ENCODE data around the gene SYNGR2. TPM values are rescaled to one million over a fixed set of nuclear protein-coding genes. Genes with fewer than 3 reads are reported as not detected.
A peak's percentile ranks its signal among the peaks of the same experiment; 100 is the strongest.

The SYNGR2 gene
- total and polyA plus RNA-seq, 2 donors = 47.1 to 149 TPM

- H3K36me3 ChIP-seq (ENCODE audit: control insufficient read depth in 2 of 2, insufficient read depth in 2 of 2, low read length in 1 of 2) = peaks cover 11 to 13% of the 10 kb centered on the region in 2 donors
- no peaks in the 10 kb centered on the region for H3K27me3 ChIP-seq (ENCODE audit: control insufficient read depth in 2 of 2, insufficient read depth in 1 of 2, low read length in 1 of 2)
- H3K9me3 ChIP-seq (ENCODE audit: control insufficient read depth in 2 of 2, insufficient read depth in 1 of 2, low read length in 1 of 2) = peaks cover 0 to 3% of the 10 kb centered on the region in 2 donors
- 95% methylated on average over 7 of the region's 7 CpGs for WGBS
- no peak overlapping the region for H3K4me3 ChIP-seq (ENCODE audit: low read length in 2 of 2)
- DNase-seq (ENCODE audit: low read depth in 6 of 9, low spot score in 9 of 9) = no peak
- no peak overlapping the region for H3K27ac ChIP-seq (ENCODE audit: low read depth in 1 of 2, low read length in 1 of 2)
- H3K4me1 ChIP-seq (ENCODE audit: control insufficient read depth in 2 of 2, insufficient read depth in 2 of 2, low read length in 2 of 2) = peaks cover 0 to 47% of the 10 kb centered on the region in 2 donors
Observed at GRCh38 chr17:78146471-78146869, 21.9 kb upstream of the SYNGR2 start.

GRCh38 chr17:78146881-78147280, 21.5 kb upstream of the SYNGR2 start:
- Histone ChIP-seq H3K4me3 (ENCODE audit: low read length in 2 of 2) (no peak overlapping the region), H3K27me3 (ENCODE audit: control insufficient read depth in 2 of 2, insufficient read depth in 1 of 2, low read length in 1 of 2) (no peaks in the 10 kb centered on the region), H3K36me3 (ENCODE audit: control insufficient read depth in 2 of 2, insufficient read depth in 2 of 2, low read length in 1 of 2) (peaks cover 7 to 9% of the 10 kb centered on the region in 2 donors), H3K9me3 (ENCODE audit: control insufficient read depth in 2 of 2, insufficient read depth in 1 of 2, low read length in 1 of 2) (peaks cover 0 to 3% of the 10 kb centered on the region in 2 donors), H3K27ac (ENCODE audit: low read depth in 1 of 2, low read length in 1 of 2) (no peak overlapping the region), H3K4me1 (ENCODE audit: control insufficient read depth in 2 of 2, insufficient read depth in 2 of 2, low read length in 2 of 2) (peaks cover 0 to 43% of the 10 kb centered on the region in 2 donors)
- WGBS = 91% methylated on average over 6 of the region's 6 CpGs
- no peak for DNase-seq (ENCODE audit: low read depth in 6 of 9, low spot score in 9 of 9)

- no peak for DNase-seq (ENCODE audit: low read depth in 6 of 9, low spot score in 9 of 9)
- H3K4me1 ChIP-seq (ENCODE audit: control insufficient read depth in 2 of 2, insufficient read depth in 2 of 2, low read length in 2 of 2) = peaks cover 0 to 37% of the 10 kb centered on the region in 2 donors
- no peak overlapping the region for H3K4me3 ChIP-seq (ENCODE audit: low read length in 2 of 2)
- peak overlapping the region in 1 of 2 donors; percentile 25 for H3K27ac ChIP-seq (ENCODE audit: low read depth in 1 of 2, low read length in 1 of 2)
- WGBS = 55% methylated on average over 8 of the region's 8 CpGs
- H3K9me3 ChIP-seq (ENCODE audit: control insufficient read depth in 2 of 2, insufficient read depth in 1 of 2, low read length in 1 of 2) = no peaks in the 10 kb centered on the region
- no peaks in the 10 kb centered on the region for H3K27me3 ChIP-seq (ENCODE audit: control insufficient read depth in 2 of 2, insufficient read depth in 1 of 2, low read length in 1 of 2)
- peaks cover under 1 to 3% of the 10 kb centered on the region in 2 donors for H3K36me3 ChIP-seq (ENCODE audit: control insufficient read depth in 2 of 2, insufficient read depth in 2 of 2, low read length in 1 of 2)
Observed at GRCh38 chr17:78147315-78147998, 20.9 kb upstream of the SYNGR2 start.

- Histone ChIP-seq H3K9me3 (ENCODE audit: control insufficient read depth in 2 of 2, insufficient read depth in 1 of 2, low read length in 1 of 2) (no peaks in the 10 kb centered on the region), H3K36me3 (ENCODE audit: control insufficient read depth in 2 of 2, insufficient read depth in 2 of 2, low read length in 1 of 2) (no peaks in the 10 kb centered on the region), H3K4me1 (ENCODE audit: control insufficient read depth in 2 of 2, insufficient read depth in 2 of 2, low read length in 2 of 2) (peaks cover 0 to 30% of the 10 kb centered on the region in 2 donors), H3K27ac (ENCODE audit: low read depth in 1 of 2, low read length in 1 of 2) (no peak overlapping the region), H3K4me3 (ENCODE audit: low read length in 2 of 2) (no peak overlapping the region), H3K27me3 (ENCODE audit: control insufficient read depth in 2 of 2, insufficient read depth in 1 of 2, low read length in 1 of 2) (no peaks in the 10 kb centered on the region)
- 82% methylated on average over 14 of the region's 14 CpGs for WGBS
- no peak for DNase-seq (ENCODE audit: low read depth in 6 of 9, low spot score in 9 of 9)
Observed at GRCh38 chr17:78148286-78149016, 19.9 kb upstream of the SYNGR2 start.

- no peaks in the 10 kb centered on the region for H3K9me3 ChIP-seq (ENCODE audit: control insufficient read depth in 2 of 2, insufficient read depth in 1 of 2, low read length in 1 of 2)
- H3K4me3 ChIP-seq (ENCODE audit: low read length in 2 of 2) = no peak overlapping the region
- H3K4me1 ChIP-seq (ENCODE audit: control insufficient read depth in 2 of 2, insufficient read depth in 2 of 2, low read length in 2 of 2) = peaks cover 0 to 19% of the 10 kb centered on the region in 2 donors
- 90% methylated on average over 7 of the region's 7 CpGs for WGBS
- no peak for DNase-seq (ENCODE audit: low read depth in 6 of 9, low spot score in 9 of 9)
- no peaks in the 10 kb centered on the region for H3K36me3 ChIP-seq (ENCODE audit: control insufficient read depth in 2 of 2, insufficient read depth in 2 of 2, low read length in 1 of 2)
- H3K27ac ChIP-seq (ENCODE audit: low read depth in 1 of 2, low read length in 1 of 2) = no peak overlapping the region
- no peaks in the 10 kb centered on the region for H3K27me3 ChIP-seq (ENCODE audit: control insufficient read depth in 2 of 2, insufficient read depth in 1 of 2, low read length in 1 of 2)
Observed at GRCh38 chr17:78151514-78152008, 16.8 kb upstream of the SYNGR2 start.

GRCh38 chr17:78154903-78155811, 13.2 kb upstream of the SYNGR2 start:
- H3K36me3 ChIP-seq (ENCODE audit: control insufficient read depth in 2 of 2, insufficient read depth in 2 of 2, low read length in 1 of 2) = no peaks in the 10 kb centered on the region
- H3K4me1 ChIP-seq (ENCODE audit: control insufficient read depth in 2 of 2, insufficient read depth in 2 of 2, low read length in 2 of 2) = peaks cover 0 to 20% of the 10 kb centered on the region in 2 donors
- no peak overlapping the region for H3K4me3 ChIP-seq (ENCODE audit: low read length in 2 of 2)
- WGBS = 86% methylated on average over 11 of the region's 11 CpGs
- no peaks in the 10 kb centered on the region for H3K9me3 ChIP-seq (ENCODE audit: control insufficient read depth in 2 of 2, insufficient read depth in 1 of 2, low read length in 1 of 2)
- H3K27ac ChIP-seq (ENCODE audit: low read depth in 1 of 2, low read length in 1 of 2) = peak overlapping the region; percentile 65 to 79
- DNase-seq (ENCODE audit: low read depth in 6 of 9, low spot score in 9 of 9) = peak in 1 of 9 donors; percentile 49
- no peaks in the 10 kb centered on the region for H3K27me3 ChIP-seq (ENCODE audit: control insufficient read depth in 2 of 2, insufficient read depth in 1 of 2, low read length in 1 of 2)

- no peak overlapping the region for H3K4me3 ChIP-seq (ENCODE audit: low read length in 2 of 2)
- H3K27ac ChIP-seq (ENCODE audit: low read depth in 1 of 2, low read length in 1 of 2) = no peak overlapping the region
- H3K9me3 ChIP-seq (ENCODE audit: control insufficient read depth in 2 of 2, insufficient read depth in 1 of 2, low read length in 1 of 2) = no peaks in the 10 kb centered on the region
- 73% methylated on average over 10 of the region's 10 CpGs for WGBS
- no peaks in the 10 kb centered on the region for H3K36me3 ChIP-seq (ENCODE audit: control insufficient read depth in 2 of 2, insufficient read depth in 2 of 2, low read length in 1 of 2)
- peaks cover 0 to 20% of the 10 kb centered on the region in 2 donors for H3K4me1 ChIP-seq (ENCODE audit: control insufficient read depth in 2 of 2, insufficient read depth in 2 of 2, low read length in 2 of 2)
- no peak for DNase-seq (ENCODE audit: low read depth in 6 of 9, low spot score in 9 of 9)
- H3K27me3 ChIP-seq (ENCODE audit: control insufficient read depth in 2 of 2, insufficient read depth in 1 of 2, low read length in 1 of 2) = no peaks in the 10 kb centered on the region
Observed at GRCh38 chr17:78159575-78160158, 8.7 kb upstream of the SYNGR2 start.

- no peak for DNase-seq (ENCODE audit: low read depth in 6 of 9, low spot score in 9 of 9)
- no peaks in the 10 kb centered on the region for H3K9me3 ChIP-seq (ENCODE audit: control insufficient read depth in 2 of 2, insufficient read depth in 1 of 2, low read length in 1 of 2)
- 77% methylated on average over 22 of the region's 22 CpGs for WGBS
- H3K4me3 ChIP-seq (ENCODE audit: low read length in 2 of 2) = no peak overlapping the region
- no peaks in the 10 kb centered on the region for H3K36me3 ChIP-seq (ENCODE audit: control insufficient read depth in 2 of 2, insufficient read depth in 2 of 2, low read length in 1 of 2)
- no peaks in the 10 kb centered on the region for H3K27me3 ChIP-seq (ENCODE audit: control insufficient read depth in 2 of 2, insufficient read depth in 1 of 2, low read length in 1 of 2)
- H3K27ac ChIP-seq (ENCODE audit: low read depth in 1 of 2, low read length in 1 of 2) = no peak overlapping the region
- peaks cover 2 to 21% of the 10 kb centered on the region in 2 donors for H3K4me1 ChIP-seq (ENCODE audit: control insufficient read depth in 2 of 2, insufficient read depth in 2 of 2, low read length in 2 of 2)
Observed at GRCh38 chr17:78163881-78164747, 4.3 kb upstream of the SYNGR2 start.

Measured in thymus (tissue), 11 donors.